HG02798 (cell line): ENCODE measurements around the gene FLCN.

ENCODE experiments used
- ATAC-seq: cut with Tn5 transposase; IDR thresholded peaks from one replicate; pipeline ENCODE4 v1.9.1; 2021; ENCODE audit warnings: mild to moderate bottlenecking; ENCODE audit not compliant: unreplicated experiment, poor library complexity

Gene FLCN

DNA sequence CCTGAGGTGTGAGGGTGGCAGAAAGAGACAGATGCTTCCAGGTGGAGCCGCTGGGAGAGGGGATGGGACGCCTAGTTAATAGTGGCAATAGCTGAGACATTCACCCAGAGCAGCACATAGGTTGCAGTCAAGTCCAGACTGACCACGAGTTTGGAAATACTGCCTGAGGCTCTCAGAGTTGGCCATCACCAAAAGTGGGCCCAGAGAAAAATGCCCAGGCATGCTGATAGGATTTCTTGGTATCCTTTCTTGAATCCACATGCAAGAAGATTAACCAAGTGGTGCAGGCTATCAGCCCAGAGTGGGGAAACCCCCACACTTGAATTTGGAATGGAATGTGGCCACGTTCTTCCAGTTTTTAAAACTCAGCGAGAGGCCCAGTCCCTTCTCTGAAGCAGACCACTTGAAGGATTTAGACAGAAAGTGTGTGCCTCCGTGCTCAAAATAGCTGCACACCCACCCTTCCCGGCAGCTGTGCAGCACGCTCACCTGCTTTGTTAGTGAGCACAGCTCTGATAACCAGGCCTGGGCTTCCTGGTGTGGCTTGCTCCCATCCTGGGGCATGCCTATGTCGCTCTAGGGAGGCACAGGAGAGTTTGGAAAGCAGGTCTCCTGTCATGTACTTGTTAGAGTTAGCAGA lies 66.5 kb downstream of the FLCN start:
- no peak for ATAC-seq

DNA sequence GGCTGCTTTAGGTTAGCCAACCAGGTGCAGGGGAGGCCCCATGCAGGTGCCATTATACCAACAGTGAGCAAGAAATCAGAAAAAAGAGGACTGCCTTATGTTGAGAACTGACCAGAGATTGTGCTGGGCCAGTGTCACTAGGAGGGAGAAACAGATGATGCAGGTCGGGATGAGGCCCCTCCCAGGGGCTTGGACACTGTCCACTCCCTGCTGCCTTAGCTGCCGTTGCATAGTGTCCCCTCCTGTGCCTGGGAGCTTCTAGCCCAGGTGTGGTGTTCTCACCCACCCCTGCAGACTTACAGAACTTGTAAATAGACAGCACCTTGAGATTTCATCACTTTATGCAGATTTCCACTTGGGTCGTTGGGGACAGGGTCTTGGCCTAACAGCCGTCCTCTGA lies 67.6 kb downstream of the FLCN start:
- ATAC-seq: no peak

DNA sequence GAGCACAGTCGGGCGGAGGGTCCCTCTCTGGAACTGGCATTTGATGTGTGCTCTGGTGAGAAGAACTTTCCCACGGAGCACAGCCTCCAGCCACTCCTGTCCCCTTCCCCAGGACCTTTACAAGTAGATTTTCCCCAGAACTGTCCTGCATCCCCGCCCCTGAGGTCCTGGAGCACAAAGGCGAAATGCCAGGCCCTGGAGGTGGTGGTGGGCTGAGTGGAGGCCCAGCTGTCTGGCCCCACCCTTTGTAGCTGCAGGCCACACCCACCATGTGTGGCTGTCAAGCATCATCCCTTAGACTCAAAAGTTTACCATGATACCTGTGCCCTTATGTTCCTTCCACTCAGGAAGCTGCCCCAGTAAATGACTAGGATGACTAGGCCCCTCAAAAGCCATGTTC lies 68.6 kb downstream of the FLCN start:
- ATAC-seq: no peak

DNA sequence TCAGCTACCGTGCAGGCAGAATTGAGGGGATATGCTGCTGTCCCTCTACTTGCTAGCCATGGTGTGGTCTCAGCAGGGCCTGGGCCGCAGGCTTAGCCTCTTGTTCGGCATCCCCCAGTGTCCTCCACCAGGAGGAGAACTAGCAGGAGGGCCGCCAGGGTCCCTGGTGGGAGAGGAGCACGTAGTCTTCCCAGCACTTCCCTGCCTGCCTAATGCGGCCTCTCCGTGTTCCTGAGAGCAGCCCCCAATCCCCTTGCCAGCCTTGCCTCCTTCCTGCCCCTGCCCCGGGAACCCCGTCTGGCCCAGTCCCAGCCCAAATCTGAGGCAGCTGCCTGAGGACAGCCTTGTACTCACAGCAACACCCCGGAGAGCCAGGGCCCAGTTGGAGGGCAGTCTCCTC lies 69.0 kb downstream of the FLCN start:
- no peak for ATAC-seq

DNA sequence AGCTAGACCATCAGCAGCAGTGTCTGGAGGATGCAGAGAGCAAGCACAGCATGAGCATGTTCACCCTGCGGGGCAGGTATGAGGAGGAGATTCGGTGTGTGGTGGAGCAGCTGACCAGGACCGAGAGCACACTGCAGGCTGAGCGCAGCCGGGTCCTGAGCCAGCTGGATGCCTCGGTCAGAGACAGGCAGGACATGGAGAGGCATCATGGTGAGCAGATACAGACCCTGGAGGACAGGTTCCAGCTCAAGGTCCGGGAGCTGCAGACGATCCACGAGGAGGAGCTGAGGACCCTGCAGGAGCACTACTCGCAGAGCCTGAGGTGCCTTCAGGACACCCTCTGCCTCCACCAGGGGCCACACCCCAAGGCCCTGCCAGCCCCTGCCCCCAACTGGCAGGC lies 69.6 kb downstream of the FLCN start:
- no peak for ATAC-seq

DNA sequence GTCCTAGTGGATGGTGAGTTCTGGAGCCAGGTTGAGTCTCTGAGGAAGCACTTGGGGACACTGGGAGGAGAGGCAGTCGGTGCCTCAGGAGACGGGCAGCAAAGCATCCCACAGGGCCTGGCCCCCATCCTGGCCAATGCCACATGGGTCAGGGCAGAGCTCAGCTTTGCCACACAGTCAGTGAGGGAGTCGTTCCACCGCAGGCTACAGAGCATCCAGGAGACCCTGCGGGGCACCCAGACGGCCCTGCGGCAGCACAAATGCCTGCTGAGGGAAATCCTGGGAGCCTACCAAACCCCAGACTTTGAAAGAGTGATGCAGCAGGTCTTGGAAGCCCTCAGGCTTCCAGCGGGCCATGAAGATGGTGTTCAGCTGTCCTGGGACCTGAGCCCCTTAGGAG lies 70.5 kb downstream of the FLCN start:
- no peak for ATAC-seq

DNA sequence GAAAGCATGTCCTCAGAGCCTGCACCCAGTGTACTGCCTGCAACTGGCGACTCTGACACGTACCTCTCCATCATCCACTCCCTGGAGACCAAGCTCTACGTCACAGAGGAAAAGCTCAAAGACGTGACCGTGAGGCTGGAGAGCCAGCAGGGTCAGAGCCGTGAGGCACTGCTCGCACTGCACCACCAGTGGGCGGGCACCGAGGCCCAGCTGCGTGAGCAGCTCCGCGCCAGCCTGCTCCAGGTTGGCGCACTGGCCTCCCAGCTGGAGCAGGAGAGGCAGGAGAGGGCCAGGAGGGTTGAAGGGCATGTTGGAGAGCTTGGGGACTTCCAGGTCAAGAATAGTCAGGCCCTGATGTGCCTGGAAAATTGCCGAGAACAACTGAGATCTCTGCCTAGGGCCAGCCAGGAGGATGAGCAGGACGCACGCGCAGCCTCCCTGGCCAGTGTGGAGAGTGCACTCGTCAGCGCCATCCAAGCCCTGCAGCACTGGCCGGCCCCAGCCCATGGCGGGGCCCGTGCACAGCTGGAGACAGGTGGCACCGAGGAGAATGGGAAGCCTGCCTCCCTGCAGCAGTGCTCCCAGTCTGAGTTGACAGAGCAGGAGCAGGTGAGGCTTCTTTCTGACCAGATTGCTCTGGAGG lies 71.2 kb downstream of the FLCN start:
- no peak for ATAC-seq

DNA sequence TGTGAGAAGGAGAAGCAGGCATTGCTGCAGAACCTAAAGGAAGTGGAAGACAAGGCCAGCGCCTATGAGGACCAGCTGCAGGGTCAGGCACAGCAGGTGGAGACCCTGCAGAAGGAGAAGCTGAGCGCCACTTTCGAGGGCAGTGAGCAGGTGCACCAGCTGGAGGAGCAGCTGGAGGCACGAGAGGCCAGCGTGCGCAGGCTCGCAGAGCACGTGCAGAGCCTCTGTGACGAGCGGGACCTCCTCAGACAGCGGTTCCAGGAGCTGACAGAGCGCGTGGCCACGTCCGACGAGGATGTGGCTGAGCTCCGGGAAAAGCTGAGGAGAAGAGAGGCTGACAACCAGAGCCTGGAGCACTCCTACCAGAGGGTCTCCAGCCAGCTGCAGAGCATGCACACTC lies 72.3 kb downstream of the FLCN start:
- no peak for ATAC-seq

DNA sequence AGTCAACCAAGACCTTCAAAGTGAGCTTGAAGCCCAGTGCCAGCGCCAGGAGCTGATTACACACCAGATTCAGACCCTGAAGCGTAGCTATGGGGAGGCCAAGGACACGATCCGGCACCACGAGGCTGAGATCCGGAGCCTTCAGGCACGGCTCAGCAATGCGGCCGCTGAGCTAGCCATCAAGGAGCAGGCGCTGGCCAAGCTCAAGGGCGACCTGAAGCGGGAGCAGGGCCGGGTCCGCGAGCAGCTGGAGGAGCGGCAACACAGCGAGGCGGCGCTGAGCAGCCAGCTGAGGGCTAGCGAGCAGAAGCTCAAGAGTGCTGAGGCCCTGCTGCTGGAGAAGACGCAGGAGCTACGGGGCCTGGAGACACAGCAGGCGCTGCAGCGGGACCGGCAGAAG lies 72.8 kb downstream of the FLCN start:
- ATAC-seq: no peak
